Measurements from ENCODE around the gene HLA-C.
"Not testable (repeated sequence)": the region's sequence is repeated elsewhere in the genome, so short reads cannot be mapped to it uniquely, and the experiment has no call there.

Gene HLA-C

GRCh38 chr6:31270788-31271640, 878 bp downstream of the HLA-C start:
- no peak for DNase-seq (ENCODE audit: low spot score)

GRCh38 chr6:31268836-31269235, 3.1 kb downstream of the HLA-C start:
- DNase-seq (ENCODE audit: low spot score), result no peak

DNA sequence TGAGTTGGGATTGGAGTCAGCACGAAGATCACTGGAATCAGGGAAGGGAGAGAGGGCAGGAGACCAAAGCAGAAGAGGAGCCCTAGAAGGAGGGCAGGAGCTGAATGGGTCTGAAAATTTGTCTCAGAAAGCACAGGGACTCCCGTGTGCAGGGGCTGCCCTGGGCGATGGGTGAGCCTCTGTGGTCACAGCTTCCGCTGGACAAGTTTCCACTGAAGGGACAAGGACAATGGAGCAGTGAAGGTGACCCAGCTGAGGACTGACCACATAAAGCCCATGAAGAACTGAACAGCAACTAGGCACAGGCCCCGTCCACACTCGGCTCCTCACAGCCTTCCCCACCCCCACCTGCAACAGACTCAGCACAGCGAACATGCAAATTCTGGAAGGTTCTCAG, 3.5 kb downstream of the HLA-C start:
- DNase-seq (ENCODE audit: low spot score), result no peak

GRCh38 chr6:31267651-31268368, 4.1 kb downstream of the HLA-C start:
- no peak for DNase-seq (ENCODE audit: low spot score)

DNA sequence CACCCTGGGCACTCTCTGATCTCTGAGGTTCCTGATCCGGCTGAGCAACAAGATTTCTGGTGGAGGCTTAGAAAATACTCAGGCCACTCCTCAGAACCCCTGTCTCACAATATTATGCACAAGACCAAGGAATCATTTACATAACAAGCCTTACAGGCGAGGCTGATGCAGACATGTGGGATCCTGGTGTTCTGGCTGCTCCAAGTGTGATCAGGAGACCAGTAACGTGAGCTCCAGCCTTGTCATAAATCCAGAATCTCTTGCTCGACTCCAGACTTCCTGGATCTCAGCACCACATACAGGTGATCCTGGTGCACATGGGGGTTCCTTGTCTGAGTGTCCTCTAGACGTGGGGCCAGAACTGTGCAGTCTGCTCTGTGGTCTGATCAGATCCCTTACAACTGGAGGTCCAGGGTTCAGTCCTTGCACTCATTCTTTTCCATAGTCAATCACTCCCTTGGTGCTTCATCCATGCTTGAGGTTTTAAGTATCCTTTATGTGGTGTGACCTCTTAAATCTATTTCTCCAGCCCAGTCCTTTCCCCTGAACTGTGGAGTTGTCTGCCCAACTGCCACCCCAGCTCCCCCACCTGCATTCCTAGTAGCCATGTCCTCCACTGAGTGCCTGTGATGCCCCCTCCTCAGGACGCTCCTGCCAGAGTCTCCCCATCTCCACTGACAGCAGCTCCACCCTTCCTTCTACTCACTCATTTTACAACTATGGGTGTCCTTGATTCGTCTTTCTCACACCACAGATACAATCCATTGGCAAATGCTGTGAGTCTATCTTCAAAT, 5.1 kb downstream of the HLA-C start:
- DNase-seq (ENCODE audit: low spot score), result no peak

DNA sequence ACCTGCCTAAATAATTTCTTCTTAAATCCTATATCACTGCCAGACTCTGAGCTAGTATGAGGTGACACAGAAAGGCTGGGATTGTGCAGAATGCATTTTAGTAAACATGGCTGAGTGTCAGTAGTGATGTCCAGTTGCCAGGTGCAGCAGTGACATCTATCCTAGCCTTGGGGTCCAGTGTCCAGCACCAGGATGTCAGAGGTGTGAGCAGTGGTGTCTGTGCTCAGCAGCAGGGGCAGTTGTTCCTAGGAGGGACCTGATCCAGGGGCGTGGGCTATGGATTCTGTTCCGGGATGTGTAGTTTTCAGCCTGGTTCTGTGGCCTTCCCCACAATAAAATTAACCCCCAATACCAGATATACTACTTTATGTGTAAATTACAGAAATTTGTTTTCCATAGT, 6.0 kb downstream of the HLA-C start:
- no peak for DNase-seq (ENCODE audit: low spot score)

- DNase-seq (ENCODE audit: low spot score), result not testable (repeated sequence)
These were observed 8.5 kb downstream of the HLA-C start for GRCh38 chr6:31263346-31263933.

- DNase-seq (ENCODE audit: low spot score), result not testable (repeated sequence)
These were observed 11.9 kb downstream of the HLA-C start for GRCh38 chr6:31259995-31260394.

DNA sequence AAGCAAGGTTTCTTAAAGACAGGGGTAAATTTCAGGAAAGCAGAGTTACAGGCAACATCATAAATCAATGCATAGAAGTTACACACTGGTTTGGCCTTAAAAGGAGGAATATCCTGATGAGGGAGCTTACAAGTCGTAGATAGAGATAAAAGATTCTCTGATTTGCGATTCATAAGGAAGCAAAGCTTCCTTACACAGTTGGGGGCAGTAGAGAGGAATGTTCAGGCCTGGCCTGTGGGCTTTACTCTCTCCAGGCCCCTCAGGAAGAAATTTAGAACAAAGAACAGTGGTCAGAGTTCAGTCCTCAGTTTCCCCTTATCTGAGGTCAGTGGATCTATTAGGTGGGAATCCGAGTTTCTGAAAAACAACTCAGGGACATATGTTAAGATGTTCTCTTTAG, 19.3 kb downstream of the HLA-C start:
- no peak for DNase-seq (ENCODE audit: low spot score)

- DNase-seq (ENCODE audit: low spot score), result no peak
These were observed 20.6 kb downstream of the HLA-C start for GRCh38 chr6:31251261-31251660.

GRCh38 chr6:31249184-31249583, 22.7 kb downstream of the HLA-C start:
- no peak for DNase-seq (ENCODE audit: low spot score)

GRCh38 chr6:31247813-31248212, 24.1 kb downstream of the HLA-C start:
- no peak for DNase-seq (ENCODE audit: low spot score)

DNA sequence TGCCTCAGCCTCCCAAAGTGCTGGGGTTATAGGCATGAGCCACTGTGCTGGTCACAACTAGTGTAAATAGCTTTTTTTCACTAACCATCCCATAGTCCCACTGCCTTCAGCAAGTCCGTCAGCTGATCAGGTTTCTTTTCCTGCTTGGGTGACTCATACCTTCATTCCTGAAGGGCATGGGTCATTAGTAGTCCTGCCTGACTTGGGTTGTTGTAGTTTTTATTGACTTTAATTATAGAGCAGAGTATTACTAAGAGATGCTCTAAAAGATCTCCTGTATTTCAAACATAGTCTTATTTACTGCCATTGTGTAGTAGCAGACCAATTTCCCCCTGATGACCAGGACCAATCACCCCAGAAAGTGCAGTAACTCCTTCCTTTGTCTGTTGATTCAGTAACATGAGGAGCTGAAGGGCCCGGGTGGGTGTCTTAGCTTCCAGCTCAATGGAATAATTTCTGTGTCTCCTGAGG, 25.8 kb downstream of the HLA-C start:
- no peak for DNase-seq (ENCODE audit: low spot score)

DNA sequence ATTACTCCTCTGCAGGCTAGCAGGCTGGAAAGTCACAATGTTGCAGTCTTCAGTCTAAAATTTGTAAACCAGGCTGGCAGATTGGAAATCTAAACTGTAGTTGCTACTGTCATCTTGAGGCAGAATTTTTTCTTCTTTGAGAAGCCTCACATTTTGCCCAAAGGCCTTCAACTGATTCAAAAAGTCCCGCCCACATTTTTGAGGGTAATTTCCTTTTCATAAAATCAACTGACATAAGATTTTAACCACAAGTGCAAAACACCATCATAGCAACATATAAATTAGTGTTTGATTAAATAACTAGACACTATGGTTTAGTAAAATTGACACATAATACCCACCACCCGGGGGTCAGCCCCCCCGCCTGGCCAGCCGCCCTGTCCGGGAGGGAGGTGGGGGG, 28.4 kb downstream of the HLA-C start:
- no peak for DNase-seq (ENCODE audit: low spot score)

DNA sequence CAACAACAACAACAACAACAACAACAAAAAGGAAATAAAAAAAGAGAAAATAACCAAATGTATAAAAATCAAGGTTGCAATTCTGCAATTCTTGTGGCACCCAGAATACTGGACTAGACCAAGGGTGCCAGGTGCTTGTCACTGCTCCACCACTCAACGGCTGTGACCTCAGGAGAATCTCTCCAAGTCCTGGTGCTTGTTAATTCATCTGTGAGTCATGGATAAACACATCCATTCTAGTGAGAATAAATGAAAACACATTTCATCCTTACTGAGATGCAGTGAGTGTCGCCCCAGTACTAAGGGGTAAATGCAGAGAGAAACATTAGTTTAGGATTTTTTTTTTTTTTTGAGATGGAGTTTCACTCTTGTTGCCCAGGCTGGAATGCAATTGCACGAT, 32.0 kb downstream of the HLA-C start:
- no peak for DNase-seq (ENCODE audit: low spot score)

DNA sequence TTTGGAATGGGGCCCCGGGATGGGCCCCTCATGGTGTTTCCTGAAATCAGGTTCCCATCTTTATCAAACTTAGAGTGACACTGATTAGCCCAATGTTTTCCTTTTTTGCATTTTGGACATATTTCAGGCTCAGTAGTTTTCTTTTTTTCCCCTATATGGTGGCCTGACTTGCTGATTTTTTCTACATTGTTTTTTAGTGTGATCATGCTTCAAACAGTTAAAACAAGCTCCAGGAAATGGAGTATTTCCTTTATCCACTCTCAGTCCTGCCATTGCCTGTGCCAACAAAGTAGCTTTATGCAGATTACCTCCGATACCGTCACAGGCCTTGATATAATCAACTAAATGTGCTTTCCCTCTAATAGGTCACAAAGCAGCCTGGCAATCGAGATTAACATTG, 37.8 kb downstream of the HLA-C start:
- DNase-seq (ENCODE audit: low spot score), result not testable (repeated sequence)

- DNase-seq (ENCODE audit: low spot score), result no peak
These were observed 43.4 kb downstream of the HLA-C start for GRCh38 chr6:31228476-31228875.

DNA sequence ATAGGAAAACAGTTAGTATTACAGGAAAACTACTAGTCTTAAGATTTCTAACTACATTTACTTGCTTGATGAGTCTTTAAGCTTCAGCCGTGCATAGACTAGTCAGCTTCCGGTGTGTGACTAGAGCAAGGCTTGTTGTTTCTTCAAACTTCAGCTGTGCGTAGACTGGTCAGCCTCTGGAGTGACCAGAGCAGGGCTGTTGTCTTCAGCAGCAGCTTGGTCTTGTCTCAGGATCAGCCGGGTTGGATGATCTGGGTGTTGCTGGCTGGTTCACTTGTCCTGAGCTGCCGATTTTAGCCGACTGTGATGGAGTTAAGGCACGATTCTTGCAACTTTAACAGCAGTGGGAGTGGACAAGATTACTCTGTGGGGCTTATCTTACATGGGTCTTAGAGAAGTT, 44.7 kb downstream of the HLA-C start:
- DNase-seq (ENCODE audit: low spot score), result no peak

DNA sequence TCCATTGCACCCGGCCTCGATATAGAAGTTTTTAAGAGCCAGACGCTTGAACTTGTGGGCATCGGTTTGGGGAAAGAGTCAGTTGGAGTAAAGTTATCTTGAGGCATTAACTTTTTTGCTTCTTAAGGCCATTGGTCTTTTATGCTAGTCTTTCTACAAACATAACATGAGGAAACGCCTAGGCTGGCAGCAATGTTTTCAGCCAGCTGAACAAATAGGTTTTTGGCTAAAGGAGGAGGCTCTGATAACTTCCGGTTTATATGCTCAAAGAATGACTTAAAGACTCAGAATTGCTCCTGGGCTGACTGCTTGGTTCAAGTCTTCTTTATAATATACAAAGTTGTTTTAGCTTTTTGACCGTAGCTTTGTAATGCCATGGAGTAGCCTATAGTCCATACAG, 46.2 kb downstream of the HLA-C start:
- DNase-seq (ENCODE audit: low spot score), result no peak

DNA sequence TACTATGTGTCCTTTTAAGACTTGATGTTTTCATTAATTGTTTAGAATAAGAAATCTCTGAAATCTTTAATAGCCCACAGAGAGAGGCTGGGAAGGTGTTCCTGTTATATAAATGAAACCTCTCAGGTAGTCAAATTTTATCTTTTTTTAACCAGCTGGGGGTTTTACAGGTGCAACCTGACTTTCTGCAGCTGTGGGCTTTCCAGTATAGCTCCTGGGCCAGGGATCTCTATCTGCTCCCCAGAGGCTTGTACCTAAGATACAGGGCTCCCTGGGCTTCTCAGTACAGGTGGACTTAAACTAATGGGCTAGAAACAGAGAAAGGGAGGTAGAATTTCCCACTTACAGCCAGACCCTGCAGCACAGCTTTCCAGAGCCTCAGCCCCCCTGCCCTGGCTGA, 49.4 kb downstream of the HLA-C start:
- DNase-seq (ENCODE audit: low spot score), result no peak
